IPS-18a (cell line): Measurements from ENCODE around the gene OR5AC2.

Source experiments
- H3K27ac ChIP-seq: one replicate; pipeline ENCODE4 v1.5.1; 2013; ENCODE audit warnings: low read length
- H3K27me3 ChIP-seq: one replicate; pipeline ENCODE4 v1.6.1; 2013; ENCODE audit warnings: mild to moderate bottlenecking, low read length; ENCODE audit not compliant: control insufficient read depth, insufficient read depth
- H3K36me3 ChIP-seq: one replicate; pipeline ENCODE4 v1.6.1; 2013; ENCODE audit warnings: low read depth, low read length; ENCODE audit not compliant: control insufficient read depth
- H3K4me1 ChIP-seq: one replicate; pipeline ENCODE4 v1.6.1; 2013; ENCODE audit warnings: low read depth, low read length; ENCODE audit not compliant: control insufficient read depth
- H3K4me3 ChIP-seq: one replicate; pipeline ENCODE4 v1.5.1; 2013; ENCODE audit warnings: low read length
- H3K9ac ChIP-seq: one replicate; pipeline ENCODE4 v1.6.1; 2013; ENCODE audit warnings: mild to moderate bottlenecking, low read length, moderate library complexity
- H3K9me3 ChIP-seq: one replicate; pipeline ENCODE4 v1.6.1; 2013; ENCODE audit warnings: low read depth, low read length; ENCODE audit not compliant: control insufficient read depth

OR5AC2 gene

GRCh38 chr3:98086873-98087272 lies at the start of gene OR5AC2:
Gene OR5AC2 (plus strand): TSS chr3:98087173. CDS start chr3:98087173, 0 bp downstream.
- H3K9ac ChIP-seq: no peak within 1 kb of the TSS
- H3K9me3 ChIP-seq: no peaks in the 10 kb centered on the region
- H3K4me3 ChIP-seq: no peak within 1 kb of the TSS
- no peaks in the 10 kb centered on the region for H3K27me3 ChIP-seq
- H3K27ac ChIP-seq: no peak within 1 kb of the TSS
- H3K36me3 ChIP-seq: no peaks in the 10 kb centered on the region
- H3K4me1 ChIP-seq: no peaks in the 10 kb centered on the region

- H3K9me3 ChIP-seq: no peaks in the 10 kb centered on the region
- H3K36me3 ChIP-seq: no peaks in the 10 kb centered on the region
- H3K4me3 ChIP-seq: no peak overlapping the region
- no peaks in the 10 kb centered on the region for H3K4me1 ChIP-seq
- H3K27me3 ChIP-seq: no peaks in the 10 kb centered on the region
- H3K9ac ChIP-seq: no peak overlapping the region
- no peak overlapping the region for H3K27ac ChIP-seq
Measured at GRCh38 chr3:98038286-98038685, 48.7 kb upstream of the OR5AC2 start.

- Histone ChIP-seq H3K9ac (no peak overlapping the region), H3K4me1 (no peaks in the 10 kb centered on the region), H3K27me3 (no peaks in the 10 kb centered on the region), H3K4me3 (peak overlapping the region; percentile 61), H3K27ac (no peak overlapping the region), H3K9me3 (no peaks in the 10 kb centered on the region), H3K36me3 (no peaks in the 10 kb centered on the region)
Measured at GRCh38 chr3:98038876-98039275, 48.1 kb upstream of the OR5AC2 start.

- H3K9ac ChIP-seq: peak overlapping the region; percentile 23
Measured at GRCh38 chr3:98039322-98040024, 47.5 kb upstream of the OR5AC2 start.

GRCh38 chr3:98041350-98041749 lies 45.6 kb upstream of the OR5AC2 start:
- H3K27me3 ChIP-seq: no peaks in the 10 kb centered on the region
- no peaks in the 10 kb centered on the region for H3K9me3 ChIP-seq
- H3K4me3 ChIP-seq: no peak overlapping the region
- no peaks in the 10 kb centered on the region for H3K4me1 ChIP-seq
- no peak overlapping the region for H3K27ac ChIP-seq
- H3K36me3 ChIP-seq: no peaks in the 10 kb centered on the region
- no peak overlapping the region for H3K9ac ChIP-seq

More at GRCh38 chr3:98039322-98040024, 47.5 kb upstream of the OR5AC2 start:
- H3K9me3 ChIP-seq: no peaks in the 10 kb centered on the region
- peak overlapping the region; percentile 61 for H3K4me3 ChIP-seq
- H3K4me1 ChIP-seq: no peaks in the 10 kb centered on the region
- H3K27ac ChIP-seq: no peak overlapping the region
- no peaks in the 10 kb centered on the region for H3K36me3 ChIP-seq
- H3K27me3 ChIP-seq: no peaks in the 10 kb centered on the region

- Histone ChIP-seq H3K4me1 (no peaks in the 10 kb centered on the region), H3K9me3 (no peaks in the 10 kb centered on the region), H3K9ac (no peak overlapping the region), H3K27me3 (no peaks in the 10 kb centered on the region), H3K27ac (no peak overlapping the region), H3K36me3 (no peaks in the 10 kb centered on the region), H3K4me3 (no peak overlapping the region)
Measured at GRCh38 chr3:98048586-98048985, 38.4 kb upstream of the OR5AC2 start.

- Histone ChIP-seq H3K36me3 (no peaks in the 10 kb centered on the region), H3K4me1 (no peaks in the 10 kb centered on the region), H3K27ac (no peak overlapping the region), H3K4me3 (no peak overlapping the region), H3K27me3 (no peaks in the 10 kb centered on the region), H3K9me3 (no peaks in the 10 kb centered on the region), H3K9ac (no peak overlapping the region)
Measured at GRCh38 chr3:98049271-98049670, 37.7 kb upstream of the OR5AC2 start.

GRCh38 chr3:98056035-98056434 lies 30.9 kb upstream of the OR5AC2 start:
- Histone ChIP-seq H3K9ac (no peak overlapping the region), H3K36me3 (no peaks in the 10 kb centered on the region), H3K4me3 (no peak overlapping the region), H3K9me3 (no peaks in the 10 kb centered on the region), H3K27me3 (no peaks in the 10 kb centered on the region), H3K4me1 (no peaks in the 10 kb centered on the region), H3K27ac (no peak overlapping the region)

GRCh38 chr3:98057631-98058030 lies 29.3 kb upstream of the OR5AC2 start:
- Histone ChIP-seq H3K9ac (no peak overlapping the region), H3K4me1 (no peaks in the 10 kb centered on the region), H3K36me3 (no peaks in the 10 kb centered on the region), H3K9me3 (no peaks in the 10 kb centered on the region), H3K27ac (no peak overlapping the region), H3K27me3 (no peaks in the 10 kb centered on the region), H3K4me3 (no peak overlapping the region)

GRCh38 chr3:98058244-98058960 lies 28.6 kb upstream of the OR5AC2 start:
- H3K36me3 ChIP-seq: no peaks in the 10 kb centered on the region
- H3K4me1 ChIP-seq: no peaks in the 10 kb centered on the region
- no peak overlapping the region for H3K4me3 ChIP-seq
- H3K9ac ChIP-seq: no peak overlapping the region
- H3K9me3 ChIP-seq: no peaks in the 10 kb centered on the region
- H3K27me3 ChIP-seq: no peaks in the 10 kb centered on the region
- H3K27ac ChIP-seq: no peak overlapping the region

GRCh38 chr3:98068824-98069223 lies 18.1 kb upstream of the OR5AC2 start:
- no peaks in the 10 kb centered on the region for H3K27me3 ChIP-seq
- no peaks in the 10 kb centered on the region for H3K9me3 ChIP-seq
- H3K9ac ChIP-seq: no peak overlapping the region
- H3K4me3 ChIP-seq: no peak overlapping the region
- H3K4me1 ChIP-seq: no peaks in the 10 kb centered on the region
- no peaks in the 10 kb centered on the region for H3K36me3 ChIP-seq
- H3K27ac ChIP-seq: no peak overlapping the region

GRCh38 chr3:98070840-98071239 lies 16.1 kb upstream of the OR5AC2 start:
- no peak overlapping the region for H3K4me3 ChIP-seq
- H3K9ac ChIP-seq: no peak overlapping the region
- H3K27ac ChIP-seq: no peak overlapping the region
- H3K27me3 ChIP-seq: no peaks in the 10 kb centered on the region
- H3K4me1 ChIP-seq: no peaks in the 10 kb centered on the region
- H3K9me3 ChIP-seq: no peaks in the 10 kb centered on the region
- H3K36me3 ChIP-seq: no peaks in the 10 kb centered on the region
